GM19452 (cell line): Measurements from ENCODE around the gene WBP4.
"Not testable (repeated sequence)": the region's sequence is repeated elsewhere in the genome, so short reads cannot be mapped to it uniquely, and the experiment has no call there.

Source experiments
- ATAC-seq: cut with Tn5 transposase; IDR thresholded peaks from one replicate; pipeline ENCODE4 v1.9.1; 2021; ENCODE audit not compliant: unreplicated experiment

The WBP4 gene

GRCh38 chr13:41042419-41042818, 18.9 kb upstream of the WBP4 start:
- ATAC-seq, result not testable (repeated sequence)

GRCh38 chr13:41048640-41049039, 12.7 kb upstream of the WBP4 start:
- ATAC-seq, result no peak

GRCh38 chr13:41049480-41050440, 11.5 kb upstream of the WBP4 start:
- ATAC-seq, result no peak

GRCh38 chr13:41052441-41052840, 8.9 kb upstream of the WBP4 start:
- ATAC-seq, result no peak

GRCh38 chr13:41053384-41053826, 7.9 kb upstream of the WBP4 start:
- peak; percentile 87 for ATAC-seq

GRCh38 chr13:41054212-41054877, 7.0 kb upstream of the WBP4 start:
- no peak for ATAC-seq

GRCh38 chr13:41054919-41055619, 6.2 kb upstream of the WBP4 start:
- no peak for ATAC-seq

GRCh38 chr13:41056194-41056593, 5.1 kb upstream of the WBP4 start:
- no peak for ATAC-seq

GRCh38 chr13:41056826-41057711, 4.2 kb upstream of the WBP4 start:
- ATAC-seq, result no peak

- ATAC-seq, result no peak
These were observed 2.8 kb upstream of the WBP4 start for GRCh38 chr13:41058295-41059070.

GRCh38 chr13:41059456-41060081, 1.7 kb upstream of the WBP4 start:
- ATAC-seq, result no peak

- ATAC-seq, result peak; percentile 44
These were observed 1.1 kb upstream of the WBP4 start for GRCh38 chr13:41060082-41060723.

GRCh38 chr13:41060724-41061074, 610 bp upstream of the WBP4 start:
- ATAC-seq, result peak; percentile 28

GRCh38 chr13:41061914-41062837, 867 bp downstream of the WBP4 start:
- peak; percentile 37 for ATAC-seq

- ATAC-seq, result no peak
These were observed 3.2 kb downstream of the WBP4 start for GRCh38 chr13:41064493-41064892.

- no peak for ATAC-seq
These were observed 3.8 kb downstream of the WBP4 start for GRCh38 chr13:41065078-41065477.

- ATAC-seq, result no peak
These were observed 13.2 kb downstream of the WBP4 start for GRCh38 chr13:41074523-41074922.

- ATAC-seq, result no peak
These were observed 13.7 kb downstream of the WBP4 start for GRCh38 chr13:41075034-41075433.
